ENCODE results near the gene CANT1.

Gene CANT1

GRCh38 chr17:78995022-78995760 lies 14.4 kb downstream of the CANT1 start:
- no peak for DNase-seq (ENCODE audit: low spot score)

GRCh38 chr17:78993981-78994671 lies 15.4 kb downstream of the CANT1 start:
- no peak for DNase-seq (ENCODE audit: low spot score)

- DNase-seq (ENCODE audit: low spot score): peak; percentile 53
These were observed 16.2 kb downstream of the CANT1 start for GRCh38 chr17:78993241-78993956.

- no peak for DNase-seq (ENCODE audit: low spot score)
These were observed 16.9 kb downstream of the CANT1 start for GRCh38 chr17:78992542-78993212.

GRCh38 chr17:78991906-78992532 lies 17.5 kb downstream of the CANT1 start:
- no peak for DNase-seq (ENCODE audit: low spot score)

- DNase-seq (ENCODE audit: low spot score): no peak
These were observed 18.4 kb downstream of the CANT1 start for GRCh38 chr17:78991017-78991738.

- DNase-seq (ENCODE audit: low spot score): no peak
These were observed 19.1 kb downstream of the CANT1 start for GRCh38 chr17:78990349-78991016.

- no peak for DNase-seq (ENCODE audit: low spot score)
These were observed 21.4 kb downstream of the CANT1 start for GRCh38 chr17:78988152-78988551.

- no peak for DNase-seq (ENCODE audit: low spot score)
These were observed 22.8 kb downstream of the CANT1 start for GRCh38 chr17:78986649-78987328.

- DNase-seq (ENCODE audit: low spot score): peak; percentile 18
These were observed 23.4 kb downstream of the CANT1 start for GRCh38 chr17:78986048-78986648.

- no peak for DNase-seq (ENCODE audit: low spot score)
These were observed 24.2 kb downstream of the CANT1 start for GRCh38 chr17:78985395-78985794.

GRCh38 chr17:78981010-78981888 lies 28.3 kb downstream of the CANT1 start:
- no peak for DNase-seq (ENCODE audit: low spot score)

GRCh38 chr17:78980624-78980972 lies 29.0 kb downstream of the CANT1 start:
- no peak for DNase-seq (ENCODE audit: low spot score)

GRCh38 chr17:78979780-78980623 lies 29.6 kb downstream of the CANT1 start, which contains the start of gene LGALS3BP:
Gene LGALS3BP, minus strand, starts transcription at chr17:78979923. Its CDS starts 2,732 bp downstream, at chr17:78977191.
- DNase-seq (ENCODE audit: low spot score): peak; percentile 38

- no peak for DNase-seq (ENCODE audit: low spot score)
These were observed 31.3 kb downstream of the CANT1 start for GRCh38 chr17:78977997-78978973.

GRCh38 chr17:78977681-78977943 lies 32.0 kb downstream of the CANT1 start:
- DNase-seq (ENCODE audit: low spot score): no peak
